ENCODE data around the gene WNT16. TPM values are rescaled to one million over a fixed set of nuclear protein-coding genes. Genes with fewer than 3 reads are reported as not detected.
"Not testable (repeated sequence)": the region's sequence is repeated elsewhere in the genome, so short reads cannot be mapped to it uniquely, and the experiment has no call there.

Gene WNT16
- total RNA-seq, 1 donor = under 0.01 TPM

DNA sequence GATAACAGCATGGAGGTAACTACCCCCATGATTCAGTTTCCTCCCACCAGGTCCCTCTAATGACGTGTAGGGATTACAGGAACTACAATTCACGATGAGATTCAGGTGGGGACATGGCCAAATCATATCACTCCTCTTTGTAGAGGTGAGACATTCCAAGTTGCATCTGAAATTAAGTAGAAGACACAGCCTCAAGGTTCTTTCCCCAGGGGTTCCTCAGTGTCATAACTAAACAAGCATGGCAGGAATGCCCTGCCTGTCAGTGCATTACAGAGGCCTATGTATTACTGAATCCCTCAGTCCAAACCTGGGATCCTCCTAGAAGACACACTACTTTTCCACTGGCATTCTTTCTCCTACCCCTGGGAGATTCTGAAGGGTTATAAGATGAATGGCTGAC lies 42.6 kb upstream of the WNT16 start:
- H3K4me3 ChIP-seq (ENCODE audit: low read depth, low read length) = no peak overlapping the region
- DNase-seq (ENCODE audit: low read depth) = no peak
- TF ChIP-seq, protein P1, sequence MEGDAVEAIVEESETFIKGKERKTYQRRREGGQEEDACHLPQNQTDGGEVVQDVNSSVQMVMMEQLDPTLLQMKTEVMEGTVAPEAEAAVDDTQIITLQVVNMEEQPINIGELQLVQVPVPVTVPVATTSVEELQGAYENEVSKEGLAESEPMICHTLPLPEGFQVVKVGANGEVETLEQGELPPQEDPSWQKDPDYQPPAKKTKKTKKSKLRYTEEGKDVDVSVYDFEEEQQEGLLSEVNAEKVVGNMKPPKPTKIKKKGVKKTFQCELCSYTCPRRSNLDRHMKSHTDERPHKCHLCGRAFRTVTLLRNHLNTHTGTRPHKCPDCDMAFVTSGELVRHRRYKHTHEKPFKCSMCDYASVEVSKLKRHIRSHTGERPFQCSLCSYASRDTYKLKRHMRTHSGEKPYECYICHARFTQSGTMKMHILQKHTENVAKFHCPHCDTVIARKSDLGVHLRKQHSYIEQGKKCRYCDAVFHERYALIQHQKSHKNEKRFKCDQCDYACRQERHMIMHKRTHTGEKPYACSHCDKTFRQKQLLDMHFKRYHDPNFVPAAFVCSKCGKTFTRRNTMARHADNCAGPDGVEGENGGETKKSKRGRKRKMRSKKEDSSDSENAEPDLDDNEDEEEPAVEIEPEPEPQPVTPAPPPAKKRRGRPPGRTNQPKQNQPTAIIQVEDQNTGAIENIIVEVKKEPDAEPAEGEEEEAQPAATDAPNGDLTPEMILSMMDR (IDR thresholded peaks at IDR 0.05; ENCODE audit: insufficient read depth, low read depth, low read length) = no peak

DNA sequence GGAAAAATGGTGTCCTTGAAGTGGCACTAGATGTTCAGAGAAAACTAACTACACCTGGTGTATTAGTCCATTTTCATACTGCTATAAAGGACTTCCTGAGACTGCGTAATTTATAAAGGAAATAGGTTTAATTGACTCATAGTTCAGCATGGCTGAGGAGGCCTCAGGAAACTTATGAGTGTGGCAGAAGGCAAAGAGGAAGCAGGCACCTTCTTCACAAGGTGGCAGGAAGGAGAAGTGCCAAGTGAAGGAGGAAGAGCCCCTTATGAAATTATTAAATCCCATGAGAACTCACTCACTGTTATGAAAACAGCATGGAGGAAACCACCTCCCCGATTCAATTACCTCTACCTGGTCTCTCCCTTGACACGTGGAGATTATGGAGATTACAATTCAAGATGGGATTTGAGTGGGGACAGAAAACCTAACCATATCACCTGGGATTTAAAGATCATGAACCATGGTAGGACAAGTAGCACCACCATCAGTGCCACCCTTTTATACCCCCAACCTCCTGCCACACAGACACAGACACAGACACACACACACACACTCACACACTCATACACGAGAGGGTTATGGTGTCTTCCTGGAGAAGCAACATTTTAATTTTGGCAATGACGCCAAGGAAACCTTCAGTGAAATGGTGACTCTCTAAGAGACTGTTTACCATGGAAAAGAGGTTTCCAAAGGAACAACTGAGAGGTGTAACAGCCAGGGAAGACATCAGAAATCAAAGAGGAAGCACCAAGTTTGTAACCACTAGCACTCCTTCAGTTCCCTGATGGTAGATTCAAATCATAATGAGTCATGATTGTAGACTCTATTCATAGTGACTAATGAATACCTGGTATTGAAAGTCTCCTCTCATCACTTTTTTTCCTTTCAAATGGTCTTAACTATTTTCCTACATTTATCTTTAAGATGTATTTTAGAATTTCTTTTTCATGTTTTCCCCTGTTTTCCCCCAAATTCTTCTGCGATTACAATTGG lies 41.8 kb upstream of the WNT16 start:
- no peak overlapping the region for H3K4me3 ChIP-seq (ENCODE audit: low read depth, low read length)
- TF ChIP-seq, protein P1 (IDR thresholded peaks at IDR 0.05; ENCODE audit: insufficient read depth, low read depth, low read length) = no peak
- no peak for DNase-seq (ENCODE audit: low read depth)

DNA sequence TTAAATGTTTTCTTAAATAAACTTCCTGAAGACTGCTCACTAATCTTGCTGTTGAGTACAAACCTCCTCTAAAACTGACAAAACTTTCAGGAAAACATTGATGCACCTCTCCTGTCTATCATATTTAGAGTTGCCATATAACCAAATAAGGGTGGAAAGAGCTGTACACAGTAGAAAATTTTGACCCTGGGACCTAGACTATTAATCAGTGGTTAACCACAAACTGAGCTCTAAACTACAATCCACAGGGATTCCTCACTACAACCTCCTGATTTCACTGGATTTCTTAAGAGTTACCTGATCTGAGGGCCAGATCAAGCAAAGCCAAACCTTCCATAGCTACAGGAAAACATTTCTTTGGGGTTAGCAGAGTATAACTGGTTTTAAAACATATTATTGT lies 39.9 kb upstream of the WNT16 start:
- DNase-seq (ENCODE audit: low read depth) = peak; percentile 87
- TF ChIP-seq, protein P1 (IDR thresholded peaks at IDR 0.05; ENCODE audit: insufficient read depth, low read depth, low read length) = no peak
- no peak overlapping the region for H3K4me3 ChIP-seq (ENCODE audit: low read depth, low read length)

DNA sequence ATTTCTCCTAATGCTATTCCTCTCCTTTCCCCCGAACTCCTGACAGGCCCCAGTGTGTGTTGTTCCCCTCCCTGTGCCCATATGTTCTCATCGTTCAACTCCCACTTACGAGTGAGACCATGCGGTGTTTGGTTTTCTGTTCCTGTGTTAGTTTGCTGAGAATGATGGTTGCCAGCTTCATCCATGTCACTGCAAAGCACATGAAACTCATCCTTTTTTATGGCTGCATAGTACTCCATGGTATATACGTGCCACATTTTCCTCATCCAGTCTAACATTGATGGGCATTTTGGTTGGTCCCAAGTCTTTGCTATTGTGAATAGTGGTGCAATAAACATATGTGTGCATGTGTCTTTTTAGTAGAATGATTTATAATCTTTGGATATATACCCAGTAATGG lies 38.9 kb upstream of the WNT16 start:
- not testable (repeated sequence) for DNase-seq (ENCODE audit: low read depth); H3K4me3 ChIP-seq (ENCODE audit: low read depth, low read length)

DNA sequence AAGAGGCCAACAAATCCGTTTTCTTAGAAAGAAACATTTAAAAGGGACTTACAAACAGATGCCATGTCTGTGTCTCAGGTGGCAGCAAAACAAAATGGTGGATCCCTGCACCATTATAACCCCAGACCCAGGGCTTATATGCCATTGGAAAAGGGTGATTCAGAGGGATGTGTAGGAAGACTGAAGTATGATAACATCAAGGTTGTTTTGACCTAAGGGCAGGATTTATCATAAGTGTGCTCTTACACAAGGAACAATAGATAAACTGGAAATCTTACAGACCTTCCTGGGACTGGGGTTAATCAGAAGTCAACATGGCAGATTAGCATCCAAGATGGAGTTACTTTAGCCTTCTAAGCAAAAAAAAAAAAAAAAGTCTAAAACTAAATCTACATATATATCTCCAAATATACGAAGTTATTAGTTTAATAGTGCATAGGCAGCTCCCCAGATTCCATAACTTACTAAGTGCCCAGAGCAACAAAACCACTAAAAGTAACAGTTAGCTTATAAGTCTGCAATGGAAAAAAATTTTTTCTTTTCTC lies 34.3 kb upstream of the WNT16 start:
- TF ChIP-seq, protein P1 (IDR thresholded peaks at IDR 0.05; ENCODE audit: insufficient read depth, low read depth, low read length) = no peak
- DNase-seq (ENCODE audit: low read depth) = no peak
- no peak overlapping the region for H3K4me3 ChIP-seq (ENCODE audit: low read depth, low read length)

DNA sequence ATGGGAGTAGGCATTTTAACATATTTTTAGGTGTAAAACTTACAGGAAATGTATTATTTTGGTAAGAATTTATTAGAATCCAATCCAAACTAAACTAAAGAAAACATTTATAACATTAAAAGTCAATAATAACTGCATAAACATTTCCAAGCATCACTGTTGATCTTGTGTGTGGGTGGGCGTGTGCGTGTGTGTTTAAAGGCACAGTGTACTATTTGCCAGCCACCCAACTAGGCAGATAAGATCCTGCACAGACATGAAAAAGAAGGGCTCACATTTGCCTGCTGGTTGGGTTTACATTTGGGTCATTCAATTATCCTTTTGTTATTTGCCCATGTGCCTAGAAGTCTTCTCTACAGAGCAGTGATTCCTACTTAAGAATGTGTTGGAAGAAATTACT lies 31.0 kb upstream of the WNT16 start:
- TF ChIP-seq, protein P1 (IDR thresholded peaks at IDR 0.05; ENCODE audit: insufficient read depth, low read depth, low read length) = no peak
- no peak for DNase-seq (ENCODE audit: low read depth)
- H3K4me3 ChIP-seq (ENCODE audit: low read depth, low read length) = no peak overlapping the region

DNA sequence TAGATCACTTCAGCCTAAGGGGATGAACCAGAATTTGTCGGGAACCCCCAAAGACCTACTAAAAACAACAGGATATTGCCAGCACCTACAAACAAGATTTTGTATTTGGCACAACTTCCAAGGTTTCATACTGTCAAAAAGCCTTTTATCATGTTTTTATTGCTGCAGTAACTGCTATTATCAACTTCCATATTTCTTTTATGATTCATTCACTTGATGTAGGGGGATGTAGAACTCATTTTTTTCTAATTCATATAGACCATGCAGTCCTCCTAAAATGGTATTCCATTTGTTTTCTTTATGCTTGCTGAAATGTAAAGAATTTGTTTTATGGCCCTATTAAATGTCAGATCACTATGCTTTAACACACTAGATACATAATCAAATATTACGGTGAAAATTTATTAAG lies 30.0 kb upstream of the WNT16 start:
- H3K4me3 ChIP-seq (ENCODE audit: low read depth, low read length) = no peak overlapping the region
- TF ChIP-seq, protein P1 (IDR thresholded peaks at IDR 0.05; ENCODE audit: insufficient read depth, low read depth, low read length) = no peak
- DNase-seq (ENCODE audit: low read depth) = no peak

Data from fibroblast of villous mesenchyme (primary cell).